Activated T-helper 17 cell treated with anti-CD3 and anti-CD28 coated beads, Interleukin-2, amount 50 U/mL, for 72 hours (primary cell): ENCODE measurements around the gene HLA-DRB5. TPM values are rescaled to one million over a fixed set of nuclear protein-coding genes. Genes with fewer than 3 reads are reported as not detected.
A peak's percentile ranks its signal among the peaks of the same experiment; 100 is the strongest.
"Not testable (repeated sequence)": the region's sequence is repeated elsewhere in the genome, so short reads cannot be mapped to it uniquely, and the experiment has no call there.

Source experiments
- ATAC-seq: fragments of 150-1000 bp; cut with Tn5 transposase; replicated peaks from 2 replicates; pipeline ENCODE4 v1.10.0; 2021; ENCODE audit warnings: mild to moderate bottlenecking, moderate library complexity
- H3K27ac Mint-ChIP-seq: one replicate; pipeline ENCODE4 v1.8.0; 2022; ENCODE audit warnings: mixed read lengths
- H3K27me3 Mint-ChIP-seq: one replicate; pipeline ENCODE4 v1.8.0; 2022; ENCODE audit warnings: mixed read lengths
- H3K36me3 Mint-ChIP-seq: one replicate; pipeline ENCODE4 v1.8.0; 2022; ENCODE audit warnings: low read depth, mild to moderate bottlenecking, mixed read lengths
- H3K4me1 Mint-ChIP-seq: one replicate; pipeline ENCODE4 v1.8.0; 2022; ENCODE audit warnings: mixed read lengths
- H3K4me3 Mint-ChIP-seq: one replicate; pipeline ENCODE4 v1.8.0; 2022; ENCODE audit warnings: mild to moderate bottlenecking, mixed read lengths
- H3K9me3 Mint-ChIP-seq: one replicate; pipeline ENCODE4 v1.8.0; 2022; ENCODE audit warnings: mixed read lengths
- total RNA-seq, 2 donors: library from RNA; stranded (reverse); gene quantifications; one replicate each; pipeline ENCODE4 v1.2.3, GENCODE V29; 2022

The HLA-DRB5 gene
- total RNA-seq, 2 donors from 2014 or later, result 1.5 to 17.6 TPM

DNA sequence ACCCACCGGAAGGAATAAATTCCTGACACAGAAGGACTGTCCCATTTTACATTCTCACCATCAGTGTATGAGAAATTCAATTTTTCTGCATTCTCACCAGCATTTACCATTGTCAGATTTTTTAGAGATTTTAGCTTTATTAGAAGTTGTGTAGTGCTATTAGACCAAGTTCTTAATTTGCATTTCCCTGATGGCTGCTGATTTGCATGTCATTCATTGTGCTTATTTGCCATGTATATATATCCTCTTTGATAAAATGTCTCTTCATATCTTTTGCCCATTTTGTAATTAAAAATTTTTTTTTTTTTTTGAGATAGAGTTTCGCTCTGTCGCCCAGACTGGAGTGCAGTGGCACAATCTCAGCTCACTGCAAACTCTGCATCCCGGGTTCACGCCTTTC, 9.8 kb upstream of the HLA-DRB5 start:
- Mint-ChIP-seq H3K27ac (no peak overlapping the region), H3K4me1 (no peaks in the 10 kb centered on the region), H3K36me3 (no peaks in the 10 kb centered on the region), H3K27me3 (peaks cover 7% of the 10 kb centered on the region), H3K9me3 (no peaks in the 10 kb centered on the region), H3K4me3 (no peak overlapping the region)
- no peak for ATAC-seq

DNA sequence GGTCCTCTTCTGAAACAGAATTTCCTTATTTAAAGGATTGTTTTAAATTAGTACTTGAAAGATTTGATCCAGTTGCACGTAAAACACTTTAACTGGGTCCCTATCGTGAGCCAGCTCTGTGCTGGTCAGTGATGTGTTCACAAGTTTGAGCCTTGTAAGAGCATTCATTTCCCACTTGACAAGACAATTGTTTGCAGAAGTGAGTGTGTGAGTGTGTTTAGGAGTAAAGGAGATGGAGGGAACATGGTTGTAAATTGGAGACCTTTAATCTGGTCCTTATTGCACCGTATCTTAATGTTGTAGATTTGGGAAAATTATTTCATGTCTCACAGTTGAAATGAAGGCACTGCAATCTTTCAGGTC, 325 bp upstream of the HLA-DRB5 start:
- not testable (repeated sequence) for H3K27ac Mint-ChIP-seq, H3K9me3 Mint-ChIP-seq, H3K4me1 Mint-ChIP-seq, H3K4me3 Mint-ChIP-seq, H3K27me3 Mint-ChIP-seq, ATAC-seq, H3K36me3 Mint-ChIP-seq

DNA sequence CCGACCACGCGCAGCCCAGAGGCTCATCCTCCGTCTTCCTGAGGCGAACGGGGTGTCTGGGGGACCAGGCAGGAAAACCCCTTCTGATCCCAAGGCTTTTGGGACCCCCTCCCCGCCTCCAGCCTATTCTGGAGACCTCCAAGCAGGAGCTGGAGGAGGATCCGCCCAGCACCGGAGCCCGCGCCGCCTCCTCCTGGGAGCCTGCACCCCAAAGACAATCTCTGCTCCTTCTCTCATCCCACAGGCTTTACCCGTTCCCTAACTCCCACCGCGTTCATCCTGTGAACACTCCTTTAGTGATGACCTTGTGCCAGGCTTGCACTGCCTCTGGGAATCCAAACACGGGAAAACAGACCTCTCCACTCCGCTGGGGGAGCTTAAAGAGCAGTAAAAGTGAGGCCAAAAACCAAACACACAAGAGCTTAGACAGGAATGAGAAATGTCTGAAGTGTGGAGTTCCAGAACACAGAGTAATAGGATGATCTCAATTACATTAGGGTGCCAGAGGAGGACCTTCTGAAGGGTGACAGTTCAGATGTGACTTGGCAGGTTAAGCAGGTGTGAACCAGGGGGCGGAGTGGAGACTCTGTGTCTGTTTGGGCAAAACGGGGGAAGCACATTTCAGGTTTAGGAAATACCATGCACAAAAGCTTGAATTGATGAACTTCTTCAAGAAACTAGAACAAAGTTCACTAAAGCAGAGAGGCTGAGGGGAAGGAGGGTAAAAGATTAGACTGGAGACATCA, 7.6 kb downstream of the HLA-DRB5 start:
- Mint-ChIP-seq H3K27me3 (no peaks in the 10 kb centered on the region), H3K9me3 (no peaks in the 10 kb centered on the region), H3K36me3 (no peaks in the 10 kb centered on the region), H3K4me3 (no peak overlapping the region), H3K27ac (no peak overlapping the region), H3K4me1 (no peaks in the 10 kb centered on the region)
- ATAC-seq, result no peak

DNA sequence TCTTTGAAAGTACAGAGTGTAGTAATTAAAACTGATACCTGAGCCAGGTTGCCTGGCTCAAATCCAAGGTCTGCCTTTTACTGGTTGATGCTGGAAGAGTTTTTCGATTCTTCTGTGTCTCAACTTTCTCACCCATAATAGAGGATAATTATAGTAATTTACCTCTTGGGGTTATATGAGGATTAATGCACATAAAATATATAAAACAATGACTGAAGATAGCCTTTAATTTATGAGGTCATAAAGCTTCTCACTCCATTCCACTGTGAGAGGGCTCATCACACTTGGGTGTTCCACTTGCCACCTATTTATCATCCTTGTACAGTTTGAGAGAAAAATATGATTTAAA, 10.2 kb downstream of the HLA-DRB5 start:
- Mint-ChIP-seq H3K27me3 (no peaks in the 10 kb centered on the region), H3K36me3 (no peaks in the 10 kb centered on the region), H3K4me1 (no peaks in the 10 kb centered on the region), H3K4me3 (no peak overlapping the region), H3K27ac (no peak overlapping the region), H3K9me3 (no peaks in the 10 kb centered on the region)
- ATAC-seq, result no peak

DNA sequence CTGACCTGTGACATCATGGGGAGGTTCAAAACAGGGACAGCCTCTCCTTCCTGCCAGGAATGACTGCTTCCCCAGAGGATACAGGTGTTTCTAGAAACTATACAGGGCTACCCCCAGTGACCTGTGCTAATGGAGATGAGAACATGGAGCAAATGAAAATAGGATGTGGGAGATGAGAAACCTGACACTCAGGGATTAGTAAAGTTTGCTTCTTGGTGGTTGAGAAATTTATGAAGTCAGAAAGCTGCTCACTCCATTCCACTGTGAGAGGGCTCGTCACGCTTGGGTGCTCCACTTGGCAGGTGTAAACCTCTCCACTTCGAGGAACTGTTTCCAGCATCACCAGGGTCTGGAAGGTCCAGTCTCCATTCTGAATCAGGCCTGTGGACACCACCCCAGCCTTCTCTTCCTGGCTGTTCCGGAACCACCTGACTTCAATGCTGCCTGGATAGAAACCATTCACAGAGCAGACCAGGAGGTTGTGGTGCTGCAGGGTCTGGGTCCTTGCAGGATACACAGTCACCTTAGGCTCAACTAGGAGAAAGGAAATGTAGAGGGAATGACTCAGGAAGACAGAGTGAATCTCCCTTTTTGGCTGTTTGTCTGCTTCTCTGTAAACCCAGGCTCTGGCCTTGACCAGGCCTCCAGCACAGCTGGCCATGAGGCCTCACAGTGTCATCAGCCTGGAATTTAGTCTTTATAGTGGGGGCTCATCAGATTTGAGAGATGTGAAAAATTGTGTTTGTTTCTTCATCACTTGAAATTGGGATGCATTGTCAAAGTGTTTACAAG, 10.8 kb downstream of the HLA-DRB5 start:
- Mint-ChIP-seq H3K9me3 (no peaks in the 10 kb centered on the region), H3K27ac (no peak overlapping the region), H3K36me3 (no peaks in the 10 kb centered on the region), H3K4me3 (no peak overlapping the region), H3K4me1 (no peaks in the 10 kb centered on the region), H3K27me3 (no peaks in the 10 kb centered on the region)
- no peak for ATAC-seq

DNA sequence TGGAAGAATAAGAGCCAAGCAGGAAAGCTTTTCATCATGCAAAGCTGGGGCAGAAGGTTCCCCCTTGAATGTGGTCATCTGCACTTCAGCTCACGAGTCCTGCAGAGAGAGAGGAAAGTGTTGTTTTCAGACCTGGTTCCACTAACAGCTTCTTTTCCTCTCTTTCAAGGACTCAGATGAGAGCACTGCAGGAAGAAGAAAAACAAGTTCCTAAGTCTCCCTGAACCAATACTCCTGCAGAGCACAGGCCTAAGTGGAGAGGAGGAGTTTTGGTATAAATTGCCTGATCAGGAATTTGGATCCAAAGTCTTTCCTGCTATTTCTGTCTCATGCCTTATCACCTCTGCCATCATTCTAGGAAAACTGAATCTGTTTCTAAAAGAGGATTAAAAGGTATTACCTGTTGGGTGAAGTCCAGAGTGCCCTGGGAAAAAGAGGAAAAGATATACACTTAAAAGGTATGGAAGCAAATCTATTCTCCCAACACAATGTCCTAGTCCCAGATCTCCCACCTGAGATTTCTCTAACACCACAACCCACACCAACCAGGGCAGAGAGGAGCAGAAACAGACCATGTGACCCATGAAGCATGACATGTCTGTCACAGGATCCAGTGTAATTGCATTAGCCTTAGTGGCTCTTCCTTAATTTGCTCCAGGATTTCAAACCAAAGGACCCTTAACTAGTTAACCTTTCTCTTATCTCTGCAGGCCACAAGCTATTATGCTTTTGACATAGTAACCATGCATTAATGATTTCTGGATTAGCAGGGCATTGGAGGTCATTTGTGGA, 12.2 kb downstream of the HLA-DRB5 start:
- no peak overlapping the region for H3K4me3 Mint-ChIP-seq
- no peaks in the 10 kb centered on the region for H3K36me3 Mint-ChIP-seq
- no peaks in the 10 kb centered on the region for H3K9me3 Mint-ChIP-seq
- H3K27ac Mint-ChIP-seq, result no peak overlapping the region
- ATAC-seq, result no peak
- no peaks in the 10 kb centered on the region for H3K4me1 Mint-ChIP-seq
- no peaks in the 10 kb centered on the region for H3K27me3 Mint-ChIP-seq

DNA sequence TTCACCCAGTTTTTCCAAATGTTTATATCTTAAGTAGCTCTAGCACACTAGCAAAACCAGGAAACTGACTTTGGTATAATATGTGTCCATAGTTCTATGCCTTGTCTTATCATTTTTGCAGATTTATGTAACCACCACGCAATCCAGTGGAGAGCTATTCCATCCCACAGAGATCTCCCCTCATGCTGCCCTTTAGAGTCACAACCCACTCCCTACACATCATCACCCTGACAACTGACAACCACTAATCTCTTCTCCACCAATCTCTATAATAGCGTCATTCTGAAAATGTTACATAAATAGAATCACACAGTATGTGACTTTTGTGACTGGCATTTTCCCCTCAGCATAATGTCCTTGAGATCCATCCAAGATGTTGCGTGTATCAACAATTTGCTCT, 29.1 kb downstream of the HLA-DRB5 start:
- Mint-ChIP-seq H3K36me3 (no peaks in the 10 kb centered on the region), H3K27me3 (no peaks in the 10 kb centered on the region), H3K4me1 (no peaks in the 10 kb centered on the region), H3K4me3 (no peak overlapping the region), H3K9me3 (no peaks in the 10 kb centered on the region), H3K27ac (no peak overlapping the region)
- ATAC-seq, result peak; percentile 37

DNA sequence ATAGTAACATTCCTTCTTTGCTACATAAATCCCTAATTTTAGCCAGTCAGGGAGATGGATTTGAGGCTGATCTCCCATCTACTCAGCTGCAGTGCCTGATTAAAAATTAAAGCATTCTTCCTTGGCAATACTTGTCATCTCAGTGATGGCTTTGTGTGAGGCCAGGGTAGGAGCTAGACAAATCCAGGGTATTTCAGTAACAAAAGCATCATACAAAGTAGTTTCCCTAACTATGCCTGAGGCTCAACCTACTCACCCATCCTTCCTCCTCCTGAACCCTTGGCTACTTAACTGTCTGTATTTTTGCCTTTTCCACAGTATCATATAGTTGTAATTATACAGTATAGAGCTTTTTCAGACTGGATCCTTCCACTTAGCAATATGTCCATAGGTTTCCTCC, 37.7 kb downstream of the HLA-DRB5 start:
- no peak overlapping the region for H3K27ac Mint-ChIP-seq
- H3K4me1 Mint-ChIP-seq, result no peaks in the 10 kb centered on the region
- ATAC-seq, result no peak
- peaks cover 7% of the 10 kb centered on the region for H3K27me3 Mint-ChIP-seq
- H3K9me3 Mint-ChIP-seq, result no peaks in the 10 kb centered on the region
- no peak overlapping the region for H3K4me3 Mint-ChIP-seq
- no peaks in the 10 kb centered on the region for H3K36me3 Mint-ChIP-seq

DNA sequence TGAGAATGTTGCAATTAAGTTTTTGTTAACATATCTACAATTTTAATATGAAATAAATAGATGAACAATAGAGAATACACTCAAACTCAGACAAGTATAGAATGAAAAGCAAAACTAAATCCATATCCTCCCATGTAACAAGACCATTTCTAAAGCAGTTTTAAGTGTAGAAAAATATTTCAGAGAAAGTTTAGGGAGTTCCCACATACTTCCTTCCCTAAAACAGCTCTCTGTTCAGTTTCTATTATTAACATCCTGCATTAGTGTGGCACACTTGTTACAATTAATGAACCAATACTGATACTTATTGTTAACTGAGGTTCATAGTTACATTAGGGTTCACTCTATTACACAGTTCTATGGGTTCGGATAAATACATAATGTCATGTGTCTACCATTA, 38.4 kb downstream of the HLA-DRB5 start:
- no peaks in the 10 kb centered on the region for H3K36me3 Mint-ChIP-seq
- no peak overlapping the region for H3K4me3 Mint-ChIP-seq
- H3K27me3 Mint-ChIP-seq, result peaks cover 7% of the 10 kb centered on the region
- no peaks in the 10 kb centered on the region for H3K4me1 Mint-ChIP-seq
- no peak overlapping the region for H3K27ac Mint-ChIP-seq
- no peak for ATAC-seq
- no peaks in the 10 kb centered on the region for H3K9me3 Mint-ChIP-seq

DNA sequence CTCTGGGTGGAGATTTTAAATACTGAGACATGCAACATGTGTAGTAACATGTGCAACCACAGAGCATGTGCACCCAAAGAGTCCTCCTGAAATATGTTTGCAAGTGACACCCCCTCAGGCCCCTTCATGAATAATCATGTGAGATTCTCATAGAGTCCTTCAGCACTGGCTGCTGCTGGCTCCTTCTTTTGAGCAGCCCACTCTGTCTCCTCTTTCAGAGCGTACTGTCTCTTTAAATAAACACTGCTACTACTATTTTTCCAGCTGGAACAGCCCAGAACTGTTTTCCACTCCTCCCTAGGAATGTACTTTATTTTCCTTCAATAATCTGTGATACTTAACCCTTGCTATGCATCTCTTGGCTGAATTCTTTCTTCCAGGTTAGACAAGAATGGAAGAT, 42.0 kb downstream of the HLA-DRB5 start:
- H3K9me3 Mint-ChIP-seq, result no peaks in the 10 kb centered on the region
- H3K27me3 Mint-ChIP-seq, result peaks cover 7% of the 10 kb centered on the region
- no peak overlapping the region for H3K27ac Mint-ChIP-seq
- no peak overlapping the region for H3K4me3 Mint-ChIP-seq
- no peaks in the 10 kb centered on the region for H3K4me1 Mint-ChIP-seq
- ATAC-seq, result no peak
- H3K36me3 Mint-ChIP-seq, result no peaks in the 10 kb centered on the region

DNA sequence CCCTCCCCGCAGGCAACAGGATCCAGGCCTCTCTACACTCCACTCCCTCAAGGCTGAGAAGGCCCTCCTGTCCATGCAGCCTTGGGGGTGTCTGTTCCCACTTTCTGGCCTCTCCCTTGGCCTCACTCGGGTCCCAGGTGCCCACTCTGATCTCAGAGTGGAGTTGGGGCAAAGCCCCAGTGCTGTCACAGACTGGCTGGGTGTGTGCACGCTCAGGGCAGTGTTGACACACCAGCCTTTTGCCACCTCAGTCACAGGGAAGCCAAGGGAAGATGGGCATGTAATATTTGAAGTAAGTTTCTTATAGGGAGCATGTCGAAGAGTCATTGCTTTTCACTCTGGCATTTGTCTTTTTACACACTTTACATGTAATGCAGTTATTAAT, 45.5 kb downstream of the HLA-DRB5 start:
- Mint-ChIP-seq H3K9me3 (no peaks in the 10 kb centered on the region), H3K4me1 (no peaks in the 10 kb centered on the region), H3K27ac (no peak overlapping the region), H3K4me3 (no peak overlapping the region), H3K27me3 (peaks cover 11% of the 10 kb centered on the region), H3K36me3 (no peaks in the 10 kb centered on the region)
- ATAC-seq, result no peak

DNA sequence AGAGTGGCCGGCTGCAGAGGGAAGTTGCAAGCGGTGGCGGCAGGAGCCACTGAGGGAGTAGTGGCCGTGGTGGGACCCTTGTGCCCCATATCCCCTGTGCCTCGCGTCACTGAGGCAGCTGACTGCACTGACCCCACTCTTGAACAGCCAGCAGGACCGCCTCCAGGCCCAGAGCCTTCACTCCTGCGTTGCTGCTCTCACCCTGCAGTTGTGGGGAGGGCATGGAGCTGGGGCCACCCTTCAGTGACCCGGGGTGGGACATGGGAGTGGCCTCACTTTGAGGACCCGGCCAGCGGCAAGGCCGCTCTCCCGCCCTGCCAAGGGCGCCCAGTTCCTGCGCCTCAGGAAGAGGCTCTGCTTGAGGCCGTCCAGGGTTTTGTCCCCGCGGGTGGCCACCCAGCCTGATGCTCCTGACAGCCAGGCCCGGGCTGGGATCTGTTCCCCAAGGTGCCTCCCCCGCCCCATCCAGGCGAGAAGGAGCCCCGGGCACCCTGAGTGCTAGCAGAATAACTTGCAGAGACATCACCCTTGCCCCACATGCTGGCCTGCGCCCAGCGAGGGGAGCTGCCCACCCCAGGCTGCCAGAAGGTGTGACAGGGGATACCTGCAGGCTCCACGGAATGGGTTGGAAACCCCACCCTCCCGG, 46.0 kb downstream of the HLA-DRB5 start:
- Mint-ChIP-seq H3K9me3 (no peaks in the 10 kb centered on the region), H3K36me3 (no peaks in the 10 kb centered on the region), H3K27ac (no peak overlapping the region), H3K27me3 (peaks cover 12% of the 10 kb centered on the region), H3K4me1 (no peaks in the 10 kb centered on the region), H3K4me3 (no peak overlapping the region)
- ATAC-seq, result no peak

DNA sequence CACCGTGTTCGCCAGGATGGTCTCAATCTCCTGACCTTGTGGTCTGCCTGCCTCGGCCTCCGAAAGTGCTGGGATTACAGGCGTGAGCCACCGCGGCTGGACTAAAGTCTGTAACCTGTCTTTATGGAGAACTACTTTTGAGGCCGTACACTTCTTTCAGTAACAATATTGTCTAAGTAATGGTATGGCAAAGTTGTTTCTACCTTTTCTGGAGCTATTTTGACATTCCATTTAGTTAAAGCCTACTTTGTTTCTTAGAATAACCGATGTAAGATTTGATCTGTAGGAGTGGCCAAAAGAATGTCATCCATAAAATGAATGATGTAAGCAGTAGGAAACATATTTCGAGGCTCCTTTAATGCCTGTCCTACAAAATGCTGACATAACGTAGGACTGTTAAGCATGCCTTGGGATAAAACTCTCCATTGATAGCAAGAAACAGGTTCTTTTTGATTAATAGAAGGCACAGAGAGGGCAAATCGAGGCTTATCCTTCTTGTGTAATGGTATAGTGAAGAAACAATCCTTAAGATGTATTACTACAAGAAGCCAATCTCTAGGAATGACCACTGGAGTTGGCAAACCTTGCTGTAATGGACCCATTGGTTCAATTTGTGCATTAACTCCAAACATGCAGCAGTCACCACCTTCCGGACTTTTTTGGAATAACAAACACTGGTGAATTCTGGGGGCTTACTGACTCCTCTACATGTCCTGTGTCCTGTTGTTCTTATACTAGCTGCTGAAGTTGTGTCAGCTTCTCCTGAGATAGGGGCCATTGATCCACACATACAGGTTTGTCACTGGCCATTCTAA, 54.5 kb downstream of the HLA-DRB5 start:
- H3K4me3 Mint-ChIP-seq, result no peak overlapping the region
- no peaks in the 10 kb centered on the region for H3K9me3 Mint-ChIP-seq
- no peak for ATAC-seq
- no peaks in the 10 kb centered on the region for H3K4me1 Mint-ChIP-seq
- H3K27me3 Mint-ChIP-seq, result peaks cover 28% of the 10 kb centered on the region
- H3K36me3 Mint-ChIP-seq, result no peaks in the 10 kb centered on the region
- H3K27ac Mint-ChIP-seq, result no peak overlapping the region
